Uterus (tissue), 2 donors: ENCODE results near the gene ICE1.

Experiments used
- CTCF ChIP-seq, 4 experiments: fragments of 200-600 bp in 2 of 4; fragments of 450-650 bp in 2 of 4; sonication (generic) in 2 of 4; IDR thresholded peaks; one replicate each; pipeline ENCODE4 v1.5.1; 2016 to 2019; ENCODE audit warnings: antibody characterized with exemption in 4 of 4, mild to moderate bottlenecking in 2 of 4, moderate library complexity in 1 of 4
- POLR2A ChIP-seq, 2 donors: fragments of 450-650 bp; IDR thresholded peaks; one replicate each; pipeline ENCODE4 v1.6.1; 2016; ENCODE audit warnings: antibody characterized with exemption in 2 of 2, mild to moderate bottlenecking in 1 of 2, moderate library complexity in 1 of 2

- TF ChIP-seq CTCF (IDR thresholded peaks at IDR 0.05) (no peak), POLR2A (IDR thresholded peaks at IDR 0.05) (no peak)
Observed at GRCh38 chr5:5456858-5457257, 34.4 kb downstream of the ICE1 start.
